SH-SY5Y (cell line): ENCODE results near the gene SYT17.

ENCODE experiments used
- GATA2 ChIP-seq: IDR thresholded peaks from 2 replicates; pipeline ENCODE4 v1.6.1; 2011; ENCODE audit warnings: mild to moderate bottlenecking, low read depth, low read length
- GATA3 ChIP-seq: IDR thresholded peaks from 2 replicates; pipeline ENCODE4 v1.6.1; 2011; ENCODE audit warnings: low read depth, mild to moderate bottlenecking, low read length, moderate library complexity

DNA sequence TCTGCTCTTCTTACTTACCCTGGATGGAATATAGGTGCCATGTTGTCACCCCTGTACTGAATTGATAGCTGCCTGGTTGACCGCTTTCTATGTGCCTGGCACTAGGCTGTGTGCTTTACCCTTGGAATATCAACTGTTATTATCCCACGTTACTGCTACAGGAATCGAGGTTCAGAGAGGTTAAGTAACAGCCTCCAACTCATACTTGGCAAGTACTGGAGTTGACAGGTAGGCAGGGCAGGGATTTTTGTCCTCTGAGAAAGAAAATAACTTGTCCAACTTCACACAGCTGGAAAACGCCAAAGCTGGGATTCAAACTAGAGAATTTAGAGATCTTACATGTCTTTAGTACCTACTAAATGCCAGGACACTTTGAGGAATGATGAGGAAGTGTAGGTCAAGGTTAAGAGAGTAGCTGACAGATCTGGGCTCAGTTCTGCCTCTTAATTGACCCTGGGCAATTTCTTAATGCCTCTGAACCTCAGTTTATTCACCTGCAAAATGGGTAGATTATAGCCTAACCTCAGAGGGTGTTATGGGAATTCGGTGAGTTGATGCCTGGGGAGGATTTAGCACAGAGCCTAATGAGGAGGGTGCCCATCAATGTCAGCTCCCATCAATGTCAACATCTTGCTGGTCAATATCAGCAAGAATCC is 28.5 kb upstream of the SYT17 start:
- TF ChIP-seq GATA3 (no peak), GATA2 (no peak)
